Activated T-helper 1 cell treated with anti-CD3 and anti-CD28 coated beads, Interleukin-12 subunit alpha, Interleukin-12 subunit beta, Interleukin-2, Interleukin-4 antibody, amounts not matched to agents 30 ng/mL and 10 ng/mL and 1 ng/mL, durations not matched to agents 14 hours and 24 hours and 36 hours (primary cell): ENCODE measurements around the gene PACSIN1. TPM values are rescaled to one million over a fixed set of nuclear protein-coding genes. Genes with fewer than 3 reads are reported as not detected.
A peak's percentile ranks its signal among the peaks of the same experiment; 100 is the strongest.

Experiments
- DNase-seq: peaks from one replicate; pipeline ENCODE4 v3.0.0; 2021; ENCODE audit warnings: low spot score
- H3K27ac Mint-ChIP-seq: one replicate; pipeline ENCODE4 v1.8.0; 2021; ENCODE audit warnings: mild to moderate bottlenecking, mixed read lengths
- H3K27me3 Mint-ChIP-seq: one replicate; pipeline ENCODE4 v1.8.0; 2022; ENCODE audit warnings: mild to moderate bottlenecking, moderate library complexity, mixed read lengths; ENCODE audit not compliant: insufficient read depth
- H3K36me3 Mint-ChIP-seq: one replicate; pipeline ENCODE4 v1.8.0; 2021; ENCODE audit warnings: low read depth, mixed read lengths
- H3K4me1 Mint-ChIP-seq: one replicate; pipeline ENCODE4 v1.8.0; 2021; ENCODE audit warnings: low read depth, mixed read lengths
- H3K4me3 Mint-ChIP-seq: one replicate; pipeline ENCODE4 v1.8.0; 2021; ENCODE audit warnings: mild to moderate bottlenecking, moderate library complexity, mixed read lengths
- H3K9me3 Mint-ChIP-seq: one replicate; pipeline ENCODE4 v1.8.0; 2021; ENCODE audit warnings: mixed read lengths
- intact Hi-C: fragments of 100-400 bp; cut with micrococcal nuclease; formaldehyde crosslinking; loops from one replicate; pipeline ENCODE4 v1.15.1; 2024
- total RNA-seq: library from RNA; stranded (reverse); gene quantifications from 2 replicates; pipeline ENCODE4 v1.2.3, GENCODE V29; 2022

The PACSIN1 gene, protein sequence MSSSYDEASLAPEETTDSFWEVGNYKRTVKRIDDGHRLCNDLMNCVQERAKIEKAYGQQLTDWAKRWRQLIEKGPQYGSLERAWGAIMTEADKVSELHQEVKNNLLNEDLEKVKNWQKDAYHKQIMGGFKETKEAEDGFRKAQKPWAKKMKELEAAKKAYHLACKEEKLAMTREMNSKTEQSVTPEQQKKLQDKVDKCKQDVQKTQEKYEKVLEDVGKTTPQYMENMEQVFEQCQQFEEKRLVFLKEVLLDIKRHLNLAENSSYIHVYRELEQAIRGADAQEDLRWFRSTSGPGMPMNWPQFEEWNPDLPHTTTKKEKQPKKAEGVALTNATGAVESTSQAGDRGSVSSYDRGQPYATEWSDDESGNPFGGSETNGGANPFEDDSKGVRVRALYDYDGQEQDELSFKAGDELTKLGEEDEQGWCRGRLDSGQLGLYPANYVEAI
- not detected in 2 replicates for total RNA-seq

DNA sequence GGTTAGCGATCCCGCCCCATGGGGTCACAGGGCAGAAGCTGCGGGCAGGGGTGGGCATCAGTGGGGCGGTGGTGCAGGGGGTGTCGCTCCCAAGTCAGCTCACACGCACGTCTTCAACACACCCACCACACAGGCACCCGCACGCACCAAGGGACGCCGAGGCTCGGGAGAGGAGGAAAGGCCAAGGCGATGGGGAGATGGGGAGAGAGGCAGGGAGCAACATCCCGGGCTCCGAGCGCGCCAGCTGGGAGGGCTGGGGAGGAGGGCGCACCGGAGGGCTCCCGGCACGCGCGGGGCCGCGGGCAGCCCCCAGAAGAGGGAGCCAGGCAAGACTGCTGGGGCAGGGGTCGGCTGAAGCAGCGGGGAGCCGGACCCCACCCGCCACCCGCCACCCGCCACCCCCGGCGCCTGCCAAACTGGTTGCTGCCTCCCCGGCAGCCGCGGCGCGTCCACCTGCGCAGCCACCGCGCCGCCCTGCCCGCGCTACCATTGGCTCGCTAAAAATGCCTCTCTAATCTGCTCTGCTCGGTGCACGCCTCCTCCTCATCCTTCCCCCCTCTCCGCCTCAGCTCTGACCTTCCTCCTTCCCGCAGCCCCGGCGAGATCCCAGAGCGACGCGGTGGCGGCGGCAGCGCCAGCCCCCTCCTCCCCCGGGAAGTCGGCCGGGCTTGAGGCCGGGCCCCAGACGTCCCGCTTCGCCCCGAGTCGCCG lies at the start of gene PACSIN1:
Gene PACSIN1, plus strand, starts transcription at position 546 of the 711 bp plus-strand sequence. CDS start 60,230 bp downstream, outside the sequence.
- DNase-seq = peak; percentile 12
- no peaks in the 10 kb centered on the region for H3K36me3 Mint-ChIP-seq
- no peaks in the 10 kb centered on the region for H3K4me1 Mint-ChIP-seq
- intact Hi-C loops = no loop called here
- H3K27me3 Mint-ChIP-seq = peaks cover 30% of the 10 kb centered on the region
- H3K4me3 Mint-ChIP-seq = peak within 1 kb of the TSS; percentile 53
- no peaks in the 10 kb centered on the region for H3K9me3 Mint-ChIP-seq
- H3K27ac Mint-ChIP-seq = no peak within 1 kb of the TSS

DNA sequence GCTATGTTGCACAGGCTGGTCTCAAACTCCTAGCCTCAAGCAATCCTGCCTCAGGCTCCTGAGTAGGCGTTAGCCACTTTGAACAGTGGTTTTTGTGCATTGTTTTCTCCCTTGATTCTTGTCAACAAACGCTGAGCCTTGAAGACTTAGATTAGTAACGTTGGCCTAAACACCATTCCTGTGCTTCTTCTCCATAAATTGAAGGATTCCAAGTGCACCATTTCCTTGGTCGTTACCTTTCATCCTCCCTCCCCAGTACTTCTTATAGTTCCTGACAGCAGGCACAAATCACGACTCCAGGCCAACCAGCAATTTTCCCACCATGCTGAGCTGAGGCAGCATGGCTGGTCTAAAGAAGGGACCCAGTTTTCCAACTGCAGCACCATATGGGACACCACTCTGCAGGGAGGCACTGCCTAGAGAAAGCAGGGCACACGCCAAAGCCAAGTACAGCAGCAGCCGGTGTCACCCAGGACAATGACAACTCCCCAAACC lies 49.0 kb upstream of the PACSIN1 start:
- no peak overlapping the region for H3K4me3 Mint-ChIP-seq
- no peaks in the 10 kb centered on the region for H3K9me3 Mint-ChIP-seq
- no peak overlapping the region for H3K27ac Mint-ChIP-seq
- intact Hi-C loops = no loop called here
- H3K27me3 Mint-ChIP-seq = no peaks in the 10 kb centered on the region
- no peak for DNase-seq
- H3K4me1 Mint-ChIP-seq = peaks cover 43% of the 10 kb centered on the region
- H3K36me3 Mint-ChIP-seq = peaks cover 57% of the 10 kb centered on the region

DNA sequence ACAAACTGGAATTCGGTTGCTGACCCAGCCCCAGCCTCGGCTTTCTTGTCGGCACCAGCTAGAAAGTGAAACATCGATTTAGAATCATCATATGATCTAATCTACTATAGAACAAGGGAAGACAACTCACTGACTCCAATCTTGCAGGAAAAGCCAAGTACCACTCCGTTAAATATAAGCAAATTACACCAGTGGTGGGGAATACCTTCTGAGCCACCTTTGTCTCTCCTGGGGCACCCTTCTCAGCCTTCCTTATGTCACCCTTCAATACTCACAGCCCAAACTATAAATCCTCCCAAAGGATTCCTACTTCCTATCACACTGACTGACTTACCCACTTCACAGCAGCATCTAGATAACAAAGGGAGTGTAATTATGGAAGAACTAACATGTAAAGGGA lies 47.5 kb upstream of the PACSIN1 start:
- H3K9me3 Mint-ChIP-seq = no peaks in the 10 kb centered on the region
- peaks cover 60% of the 10 kb centered on the region for H3K36me3 Mint-ChIP-seq
- no peak for DNase-seq
- intact Hi-C loops = no loop called here
- H3K4me3 Mint-ChIP-seq = no peak overlapping the region
- peaks cover 39% of the 10 kb centered on the region for H3K4me1 Mint-ChIP-seq
- no peaks in the 10 kb centered on the region for H3K27me3 Mint-ChIP-seq
- H3K27ac Mint-ChIP-seq = no peak overlapping the region

DNA sequence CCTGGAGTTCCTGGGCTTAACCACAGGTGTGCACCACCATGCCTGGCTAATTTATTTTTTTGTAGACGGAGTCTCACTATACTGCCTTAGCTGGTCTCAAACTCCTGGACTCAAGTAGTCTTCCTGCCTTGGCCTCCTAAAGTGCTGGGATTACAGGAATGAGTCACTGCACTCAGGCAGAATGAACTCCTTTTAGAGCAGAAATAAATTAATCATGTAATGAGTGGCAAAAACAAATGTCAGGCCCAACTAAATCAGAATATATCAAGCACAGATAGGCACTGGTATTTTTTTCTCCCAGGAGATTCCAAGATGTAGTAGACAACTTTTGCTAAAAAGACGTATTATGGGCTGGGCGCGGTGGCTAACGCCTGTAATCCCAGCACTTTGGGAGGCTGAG lies 42.6 kb upstream of the PACSIN1 start:
- H3K27ac Mint-ChIP-seq = no peak overlapping the region

DNA sequence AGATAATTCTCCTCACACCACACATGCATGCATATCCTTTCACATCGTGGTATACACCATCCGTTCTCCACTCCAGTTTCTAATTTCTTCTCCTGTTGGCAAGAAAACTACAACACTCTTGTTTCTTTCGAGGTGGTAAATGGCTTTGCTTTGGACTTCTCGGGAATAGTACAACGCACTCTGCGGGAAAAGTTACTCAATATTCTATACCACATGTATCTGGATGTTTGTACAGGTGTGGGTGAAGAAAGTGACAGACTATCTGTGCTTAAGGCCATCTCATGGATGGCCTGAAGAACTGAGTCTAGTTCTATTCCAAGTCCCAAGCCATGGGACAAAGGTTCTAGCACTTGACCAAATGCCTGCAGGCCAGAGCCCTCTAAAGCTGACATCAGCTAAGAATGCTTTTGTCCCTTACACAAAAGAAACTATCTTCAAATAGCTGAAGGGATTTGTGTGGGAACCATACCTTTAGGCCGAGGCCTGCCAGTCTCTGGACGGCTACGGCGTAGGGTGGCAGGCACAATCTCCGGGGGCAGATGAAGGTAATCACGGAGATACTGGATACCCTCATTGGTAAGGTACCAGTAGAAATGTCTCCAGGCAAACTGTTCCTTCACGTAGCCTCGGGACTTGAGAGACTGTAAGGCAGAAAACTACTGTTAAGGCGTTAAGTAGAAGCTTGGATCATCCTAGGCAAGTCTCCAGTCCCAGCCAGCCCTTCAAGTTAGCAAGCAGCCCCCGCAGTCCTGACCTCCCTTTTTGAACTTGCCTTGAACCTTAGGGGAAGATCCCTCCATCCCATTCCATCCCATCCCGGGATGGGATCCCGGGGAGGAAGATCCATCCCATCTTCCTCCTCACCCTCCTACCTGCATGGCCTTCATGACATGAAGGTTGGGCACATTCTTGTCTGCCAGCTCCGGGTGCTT lies 41.4 kb upstream of the PACSIN1 start:
- Mint-ChIP-seq H3K9me3 (no peaks in the 10 kb centered on the region), H3K4me1 (peaks cover 31% of the 10 kb centered on the region), H3K27ac (peak overlapping the region; percentile 99), H3K27me3 (peaks cover 4% of the 10 kb centered on the region), H3K36me3 (peaks cover 45% of the 10 kb centered on the region), H3K4me3 (peak overlapping the region; percentile 99)
- DNase-seq = no peak
- intact Hi-C loops = no loop called here

More for the DNA sequence above, 42.6 kb upstream of the PACSIN1 start:
- H3K4me1 Mint-ChIP-seq = peaks cover 36% of the 10 kb centered on the region
- peak overlapping the region; percentile 39 for H3K4me3 Mint-ChIP-seq
- H3K9me3 Mint-ChIP-seq = no peaks in the 10 kb centered on the region
- H3K27me3 Mint-ChIP-seq = no peaks in the 10 kb centered on the region
- peaks cover 50% of the 10 kb centered on the region for H3K36me3 Mint-ChIP-seq
- intact Hi-C loops = no loop called here
- DNase-seq = no peak

DNA sequence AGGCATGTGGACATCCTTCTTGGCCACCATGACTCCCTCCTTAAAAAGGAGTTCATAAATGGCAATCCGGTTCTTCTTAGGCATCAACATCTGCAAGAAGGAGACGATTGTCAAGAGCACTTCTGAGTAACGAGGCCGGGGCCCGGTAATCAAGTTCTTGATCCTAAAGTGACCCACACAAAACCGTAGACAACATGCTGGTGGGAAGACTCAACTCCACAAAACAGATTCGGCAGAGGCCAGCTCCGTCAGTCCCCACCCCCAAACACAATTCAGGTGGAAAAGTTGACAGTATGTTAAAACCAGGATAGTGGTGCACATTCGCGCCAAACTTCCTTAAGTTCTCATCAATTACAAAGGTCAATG lies 40.8 kb upstream of the PACSIN1 start:
- H3K4me1 Mint-ChIP-seq = peaks cover 31% of the 10 kb centered on the region
- peaks cover 40% of the 10 kb centered on the region for H3K36me3 Mint-ChIP-seq
- H3K4me3 Mint-ChIP-seq = peak overlapping the region; percentile 99
- no peak for DNase-seq
- peak overlapping the region; percentile 99 for H3K27ac Mint-ChIP-seq
- H3K27me3 Mint-ChIP-seq = peaks cover 4% of the 10 kb centered on the region
- intact Hi-C loops = no loop called here
- H3K9me3 Mint-ChIP-seq = no peaks in the 10 kb centered on the region

DNA sequence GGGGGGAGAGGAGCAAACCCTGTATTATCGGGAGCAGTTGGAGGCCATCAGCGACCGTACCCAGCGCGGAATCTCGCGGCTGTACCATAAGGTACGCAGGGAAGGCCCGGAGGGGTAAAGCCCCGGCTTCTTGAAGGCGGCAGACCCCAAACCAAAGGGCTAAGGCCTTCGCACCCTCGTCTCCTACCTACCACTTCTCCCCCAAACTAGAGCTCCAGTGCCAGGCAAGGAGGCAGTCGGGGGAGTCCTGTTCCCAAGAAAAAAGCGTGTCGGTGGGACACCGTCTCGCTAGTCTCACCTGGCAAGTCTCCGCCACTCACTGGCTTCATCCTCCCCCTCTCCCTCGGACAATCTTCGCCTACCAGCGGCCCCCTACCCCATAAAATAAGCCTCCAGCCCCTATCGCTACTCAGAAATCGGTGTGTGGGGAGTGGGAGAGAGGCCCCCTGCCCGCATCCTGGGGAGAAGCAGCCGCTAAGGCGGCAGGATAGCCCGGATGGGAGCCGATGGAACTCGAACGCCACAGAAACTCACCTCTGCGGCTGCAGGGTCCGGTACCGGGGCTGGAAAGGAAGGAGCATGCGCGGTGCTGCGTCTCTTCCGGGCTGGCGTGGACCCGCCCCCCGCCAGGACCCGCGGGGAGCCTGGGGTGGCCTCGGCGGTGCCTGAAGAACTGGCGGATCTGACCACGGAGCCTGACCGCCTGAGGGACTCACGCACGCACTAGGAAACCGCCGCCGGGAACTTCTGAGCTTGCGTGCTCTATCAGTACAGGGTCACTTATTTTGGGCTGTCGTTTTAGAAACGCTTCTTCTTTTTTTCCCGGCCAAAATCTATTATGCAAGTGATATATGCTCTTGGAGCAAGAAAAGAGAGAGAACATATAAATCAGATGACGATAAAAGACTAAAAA lies 40.1 kb upstream of the PACSIN1 start, which contains the start of gene RPS10:
Gene RPS10, minus strand, starts transcription at position 572 of the 913 bp plus-strand sequence. CDS start 848 bp downstream, outside the sequence.
- Mint-ChIP-seq H3K27me3 (peaks cover 4% of the 10 kb centered on the region), H3K9me3 (no peaks in the 10 kb centered on the region), H3K36me3 (peaks cover 35% of the 10 kb centered on the region), H3K4me1 (peaks cover 31% of the 10 kb centered on the region), H3K27ac (peak within 1 kb of the TSS; percentile 99), H3K4me3 (peak within 1 kb of the TSS; percentile 99)
- DNase-seq = peak; percentile 88
- intact Hi-C loops = loop anchor here (1.0 kb wide), 4 partner anchors 33 to 332 kb away; partner anchors contain the start of genes NUDT3, SMIM29 and SNRPC

DNA sequence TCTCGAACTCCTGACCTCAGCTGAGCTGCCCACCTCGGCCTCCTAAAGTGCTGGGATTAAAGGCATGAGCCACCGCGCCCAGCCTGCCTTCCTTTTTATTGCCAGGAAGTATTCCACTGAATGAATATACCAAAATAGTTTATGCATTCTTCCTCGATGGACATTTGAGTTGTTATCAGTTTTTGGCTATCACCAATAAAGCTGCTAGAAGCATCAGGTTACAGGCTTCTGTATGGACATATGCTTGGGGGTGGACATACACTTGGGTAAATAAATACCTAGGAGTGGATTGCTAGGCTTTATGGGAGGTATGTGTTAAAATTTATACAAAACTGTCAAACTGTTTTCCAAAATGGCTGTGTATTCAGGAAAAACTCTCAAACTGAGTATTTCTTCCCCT lies 30.0 kb upstream of the PACSIN1 start:
- Mint-ChIP-seq H3K4me1 (no peaks in the 10 kb centered on the region), H3K27me3 (peaks cover 3% of the 10 kb centered on the region), H3K4me3 (no peak overlapping the region), H3K36me3 (no peaks in the 10 kb centered on the region), H3K27ac (no peak overlapping the region), H3K9me3 (peaks cover 5% of the 10 kb centered on the region)
- intact Hi-C loops = no loop called here
- DNase-seq = no peak

DNA sequence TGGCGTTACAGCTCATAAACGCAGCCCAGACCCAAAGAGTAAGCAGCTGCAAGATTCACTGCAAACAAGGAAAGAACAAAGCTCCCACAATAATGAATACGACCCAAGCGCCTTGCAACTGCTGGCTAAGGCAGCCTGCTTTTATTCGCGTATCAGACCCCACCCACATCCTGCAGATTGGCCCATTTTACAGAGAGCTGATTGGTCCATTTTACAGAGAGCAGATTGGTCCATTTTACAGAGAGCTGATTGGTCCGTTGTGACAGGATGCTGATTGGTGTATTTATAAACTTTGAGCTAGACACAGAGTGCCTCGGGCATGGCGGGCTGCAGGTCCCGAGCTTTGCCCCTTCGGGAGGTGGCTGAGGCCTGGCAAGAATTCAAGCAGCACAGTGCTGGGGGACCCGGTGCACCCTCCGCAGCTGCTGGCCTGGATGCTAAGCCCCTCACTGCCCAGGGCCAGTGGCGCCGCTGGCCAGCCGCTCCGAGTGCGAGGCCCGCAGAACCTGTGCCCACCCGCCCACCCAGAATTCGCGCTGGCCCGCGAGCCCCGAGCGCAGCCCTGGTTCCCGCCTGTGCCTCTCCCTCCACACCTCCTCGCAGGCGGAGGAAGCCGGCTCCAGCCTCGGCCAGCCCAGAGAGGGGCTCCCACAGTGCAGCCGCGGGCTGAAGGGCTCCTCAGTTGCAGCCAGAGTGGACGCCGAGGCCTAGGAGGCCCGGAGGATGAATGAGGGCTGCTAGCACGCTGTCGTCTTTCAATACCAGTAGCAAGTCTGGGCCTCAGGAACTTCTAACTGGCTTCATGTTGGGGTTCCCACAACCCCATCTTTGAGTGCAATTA lies 28.9 kb upstream of the PACSIN1 start:
- H3K36me3 Mint-ChIP-seq = no peaks in the 10 kb centered on the region
- H3K27me3 Mint-ChIP-seq = peaks cover 2% of the 10 kb centered on the region
- H3K4me1 Mint-ChIP-seq = no peaks in the 10 kb centered on the region
- no peak overlapping the region for H3K4me3 Mint-ChIP-seq
- H3K9me3 Mint-ChIP-seq = peaks cover 5% of the 10 kb centered on the region
- no peak for DNase-seq
- intact Hi-C loops = no loop called here
- H3K27ac Mint-ChIP-seq = no peak overlapping the region

DNA sequence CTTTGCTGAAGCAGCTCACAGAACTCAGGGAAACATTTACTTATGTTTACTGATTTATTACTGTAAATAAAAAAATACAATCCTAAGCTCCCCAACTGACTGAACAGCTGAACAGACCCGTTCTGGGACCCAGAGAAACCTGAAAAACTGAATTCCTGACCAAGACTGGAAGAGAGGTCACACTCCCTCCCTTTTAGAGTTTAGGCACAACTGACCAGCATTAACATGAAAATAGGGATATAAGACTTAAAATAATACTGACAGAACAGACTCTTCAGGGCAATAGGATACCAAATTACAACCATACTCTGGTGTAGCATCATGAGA lies 28.3 kb upstream of the PACSIN1 start:
- no peak for DNase-seq
- peaks cover 5% of the 10 kb centered on the region for H3K9me3 Mint-ChIP-seq
- H3K36me3 Mint-ChIP-seq = no peaks in the 10 kb centered on the region
- H3K4me1 Mint-ChIP-seq = no peaks in the 10 kb centered on the region
- intact Hi-C loops = no loop called here
- no peak overlapping the region for H3K27ac Mint-ChIP-seq
- no peak overlapping the region for H3K4me3 Mint-ChIP-seq
- H3K27me3 Mint-ChIP-seq = no peaks in the 10 kb centered on the region

DNA sequence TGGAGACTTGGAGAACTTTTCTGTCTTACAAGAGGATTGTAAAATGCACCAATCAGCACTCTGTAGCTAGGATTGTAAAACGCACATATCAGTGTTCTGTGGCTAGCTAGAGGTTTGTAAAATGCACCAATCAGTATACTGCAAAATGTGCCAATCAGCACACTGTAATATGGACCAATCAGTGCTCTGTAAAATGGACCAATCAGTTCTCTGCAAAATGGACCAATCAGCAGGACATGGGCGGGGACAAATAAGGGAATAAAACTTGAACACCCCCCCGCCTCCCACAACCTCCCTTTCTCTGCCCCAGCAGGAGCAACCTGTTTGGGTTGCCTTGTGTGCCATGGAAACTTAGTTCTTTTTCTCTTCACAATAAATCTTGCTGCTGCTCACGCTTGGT lies 27.2 kb upstream of the PACSIN1 start:
- H3K4me3 Mint-ChIP-seq = no peak overlapping the region
- H3K9me3 Mint-ChIP-seq = peaks cover 5% of the 10 kb centered on the region
- H3K27ac Mint-ChIP-seq = no peak overlapping the region
- no peak for DNase-seq
- H3K36me3 Mint-ChIP-seq = no peaks in the 10 kb centered on the region
- no peaks in the 10 kb centered on the region for H3K4me1 Mint-ChIP-seq
- intact Hi-C loops = no loop called here
- no peaks in the 10 kb centered on the region for H3K27me3 Mint-ChIP-seq
